GM18507 (cell line): Measurements from ENCODE around the gene ZSWIM4.
"Not testable (repeated sequence)": the region's sequence is repeated elsewhere in the genome, so short reads cannot be mapped to it uniquely, and the experiment has no call there.

Experiments
- DNase-seq: peaks from one replicate; pipeline ENCODE4 v3.0.0; 2011; ENCODE audit warnings: low read depth; ENCODE audit not compliant: insufficient read length; ENCODE audit errors: extremely low spot score
- FAIRE-seq: peaks from 2 replicates; lab custom pipeline; 2011; peaks lifted over from hg19 to GRCh38; lab: Jason Lieb, UNC

ZSWIM4 gene

GRCh38 chr19:13774217-13775191 lies 20.7 kb upstream of the ZSWIM4 start, which contains the start of gene C19orf53:
TSS of gene C19orf53 (plus strand) at chr19:13774456. CDS start at chr19:13774478, 22 bp downstream.
- DNase-seq (peak; percentile 90), FAIRE-seq (peak; percentile 92)

DNA sequence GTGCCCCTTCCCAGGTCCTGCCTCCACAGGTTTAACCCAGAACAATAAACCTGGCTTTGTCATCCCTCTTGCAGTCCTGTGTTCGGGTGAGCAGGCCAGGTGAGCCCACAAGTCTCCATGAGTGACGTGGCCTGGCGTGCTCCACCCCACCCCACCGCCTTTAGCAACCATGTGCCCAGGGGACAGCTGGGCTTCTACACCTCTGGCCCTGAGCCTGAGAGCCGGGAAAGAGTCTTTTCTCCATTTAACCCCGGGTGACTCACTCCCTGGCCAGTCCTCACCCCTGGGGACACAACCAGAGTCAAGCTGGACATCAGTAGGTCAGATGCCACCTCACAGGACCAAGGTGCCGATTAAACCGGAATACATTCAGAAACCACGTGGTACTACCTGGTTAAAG lies 16.8 kb upstream of the ZSWIM4 start:
- DNase-seq (no peak), FAIRE-seq (no peak)

GRCh38 chr19:13778847-13779246 lies 16.4 kb upstream of the ZSWIM4 start:
- FAIRE-seq (no peak), DNase-seq (no peak)

DNA sequence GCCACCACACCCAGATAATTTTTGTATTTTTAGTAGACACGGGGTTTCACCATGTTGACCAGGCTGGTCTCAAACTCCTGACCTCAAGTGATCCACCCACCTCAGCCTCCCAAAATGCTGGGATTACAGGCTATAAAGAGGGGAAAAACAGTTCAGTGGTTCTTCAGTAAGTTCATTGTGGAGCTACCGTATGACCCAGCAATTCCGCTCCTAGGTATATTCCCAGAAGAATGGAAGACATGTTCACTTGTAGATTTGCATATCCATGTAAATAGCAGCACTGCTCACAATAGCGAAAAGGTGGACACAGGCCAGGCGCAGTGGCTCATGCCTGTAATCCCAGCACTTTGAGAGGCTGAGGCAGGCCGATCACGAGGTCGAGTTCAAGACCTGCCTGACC lies 15.4 kb upstream of the ZSWIM4 start:
- not testable (repeated sequence) for FAIRE-seq, DNase-seq

DNA sequence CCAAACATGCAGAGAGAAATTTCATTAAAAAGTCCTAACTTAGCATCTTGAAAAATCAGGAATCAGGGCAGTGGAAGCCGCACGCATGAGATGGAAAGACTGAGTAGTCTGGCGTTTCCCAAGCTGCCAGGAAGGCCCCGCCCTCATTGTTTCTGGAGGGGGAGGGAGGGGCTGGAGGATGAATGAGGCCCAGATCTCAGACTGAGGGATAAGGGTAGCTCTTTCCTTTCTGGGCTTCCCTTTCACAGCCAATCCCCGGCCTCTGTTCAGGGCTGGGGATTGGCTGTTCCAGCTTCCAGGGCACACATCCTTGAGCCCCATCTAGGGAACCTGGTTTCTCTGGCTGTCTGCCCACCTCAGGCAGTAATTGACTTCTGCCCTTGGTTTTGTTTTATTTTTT lies 13.7 kb upstream of the ZSWIM4 start:
- DNase-seq (no peak), FAIRE-seq (no peak)

DNA sequence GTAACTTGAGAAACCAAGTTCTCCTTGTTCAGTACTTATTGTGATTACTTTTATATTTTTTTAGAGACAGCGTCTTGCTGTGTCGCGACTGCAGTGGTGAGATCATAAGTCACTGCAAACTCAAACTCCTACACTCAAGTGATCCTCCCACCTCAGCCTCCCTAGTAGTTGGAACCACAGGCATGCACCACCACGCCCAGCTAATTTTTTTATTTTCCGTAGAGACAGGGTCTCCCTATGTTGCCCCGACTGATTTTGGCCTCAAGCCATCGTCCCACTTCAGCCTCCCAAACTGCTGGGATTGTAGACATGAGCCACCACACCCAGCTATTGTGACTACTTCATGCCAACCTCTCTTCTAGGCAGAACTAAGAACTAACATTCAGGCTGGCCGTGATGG lies 12.7 kb upstream of the ZSWIM4 start:
- no peak for DNase-seq
- FAIRE-seq = no peak

DNA sequence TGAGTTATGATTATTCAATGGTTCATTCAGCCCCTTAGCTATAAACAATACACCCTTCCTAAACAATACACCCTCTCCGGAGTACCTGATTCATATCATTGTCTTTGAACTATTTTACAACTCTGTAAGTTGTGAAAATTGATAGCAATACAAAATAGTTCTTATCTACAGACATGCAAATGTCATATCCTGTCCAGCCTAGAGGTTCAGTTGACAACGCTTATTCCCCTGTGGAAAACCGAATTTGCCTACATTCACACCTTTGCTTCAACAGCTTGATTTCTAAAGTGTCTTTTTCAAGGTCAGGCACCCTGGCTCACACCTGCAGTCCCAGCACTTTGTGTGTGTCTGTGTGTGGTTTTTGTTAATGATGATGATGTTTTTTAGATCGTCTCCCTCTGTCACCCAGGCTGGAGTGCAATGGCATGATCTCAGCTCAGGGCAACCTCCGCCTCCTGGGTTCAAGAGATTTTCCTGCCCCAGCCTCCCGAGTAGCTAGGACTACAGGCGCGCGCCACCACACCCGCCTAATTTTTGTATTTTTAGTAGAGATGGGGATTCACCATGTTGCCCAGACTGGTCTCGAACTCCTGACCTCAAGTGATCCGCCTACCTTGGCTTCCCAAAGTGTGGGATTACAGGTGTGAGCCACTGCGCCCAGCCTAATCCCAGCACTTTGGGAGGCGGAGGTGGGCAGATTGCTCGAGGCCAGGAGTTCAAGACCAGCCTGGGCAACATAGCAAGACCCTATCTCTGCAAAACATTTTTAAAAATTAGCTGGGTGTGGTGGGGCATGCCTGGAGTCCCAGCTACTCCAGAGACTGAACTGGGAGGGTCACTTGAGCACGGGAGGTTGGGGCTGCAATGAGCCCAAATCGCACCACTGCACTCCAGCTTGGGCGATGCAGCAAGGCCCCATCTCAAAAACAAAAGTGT lies 11.4 kb upstream of the ZSWIM4 start:
- DNase-seq = no peak
- peak; percentile 66 for FAIRE-seq

DNA sequence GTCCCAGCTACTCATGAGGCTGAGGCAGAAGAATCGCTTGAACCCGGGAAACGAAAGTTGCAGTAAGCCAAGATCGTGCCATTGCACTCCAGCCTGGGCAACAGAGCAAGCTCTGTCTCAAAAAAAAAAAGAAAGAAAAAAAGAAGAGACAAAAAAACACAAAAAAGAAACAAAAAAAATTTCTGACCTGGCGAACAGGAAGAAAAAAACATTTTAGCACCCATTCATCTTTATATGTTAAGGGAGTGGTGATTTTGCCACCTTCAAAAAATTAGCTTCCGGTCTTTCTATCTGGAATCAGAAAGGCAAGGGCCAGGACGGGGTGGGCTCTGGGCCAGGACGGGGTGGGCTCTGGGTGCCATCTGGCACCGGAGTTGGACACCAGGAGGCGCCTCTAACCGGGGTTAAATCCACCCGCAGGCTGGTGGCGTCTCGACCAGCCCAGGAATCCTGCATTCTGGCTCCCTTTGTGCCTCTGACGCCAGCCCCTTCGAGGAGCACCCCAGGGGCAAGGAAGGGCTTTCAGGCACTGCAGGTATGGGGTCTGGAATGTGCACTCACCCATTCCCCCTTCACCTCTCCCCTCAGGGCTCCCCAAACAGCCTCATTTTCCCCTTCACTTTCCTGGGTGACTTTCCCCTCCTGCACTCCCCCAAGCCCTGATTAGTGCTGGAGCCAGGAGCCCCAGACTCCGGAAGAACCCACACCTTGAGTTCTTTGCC lies 10.4 kb upstream of the ZSWIM4 start:
- no peak for DNase-seq
- no peak for FAIRE-seq

- FAIRE-seq = peak; percentile 45
- DNase-seq = no peak
Measured at GRCh38 chr19:13788991-13789390, 6.3 kb upstream of the ZSWIM4 start.

GRCh38 chr19:13790354-13790753 lies 4.9 kb upstream of the ZSWIM4 start:
- FAIRE-seq (peak; percentile 63), DNase-seq (no peak)

- FAIRE-seq, DNase-seq: not testable (repeated sequence)
Measured at GRCh38 chr19:13793317-13793716, 1.9 kb upstream of the ZSWIM4 start.

DNA sequence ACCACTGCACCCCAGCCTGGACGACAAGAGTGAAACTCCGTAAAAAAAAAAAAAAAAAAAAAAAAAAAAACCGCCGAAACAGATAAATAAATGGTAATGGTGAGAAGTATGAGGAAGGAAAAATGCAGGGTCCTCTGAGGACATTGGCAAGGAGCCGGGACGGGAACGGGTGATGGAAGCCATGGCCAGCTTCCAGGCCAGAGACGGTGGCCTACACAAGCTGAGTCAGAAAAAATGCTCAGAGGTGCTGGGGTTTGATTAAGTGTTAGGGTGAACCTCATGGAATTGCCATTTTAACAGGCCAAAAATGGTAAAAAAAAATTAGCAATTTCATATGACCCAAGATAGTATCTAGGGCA lies 866 bp upstream of the ZSWIM4 start:
- no peak for FAIRE-seq
- DNase-seq = no peak

- no peak for DNase-seq
- FAIRE-seq = no peak
Measured at GRCh38 chr19:13795595-13796300, 505 bp downstream of the ZSWIM4 start.

GRCh38 chr19:13796301-13797057 lies 1.2 kb downstream of the ZSWIM4 start:
- FAIRE-seq = peak; percentile 45

DNA sequence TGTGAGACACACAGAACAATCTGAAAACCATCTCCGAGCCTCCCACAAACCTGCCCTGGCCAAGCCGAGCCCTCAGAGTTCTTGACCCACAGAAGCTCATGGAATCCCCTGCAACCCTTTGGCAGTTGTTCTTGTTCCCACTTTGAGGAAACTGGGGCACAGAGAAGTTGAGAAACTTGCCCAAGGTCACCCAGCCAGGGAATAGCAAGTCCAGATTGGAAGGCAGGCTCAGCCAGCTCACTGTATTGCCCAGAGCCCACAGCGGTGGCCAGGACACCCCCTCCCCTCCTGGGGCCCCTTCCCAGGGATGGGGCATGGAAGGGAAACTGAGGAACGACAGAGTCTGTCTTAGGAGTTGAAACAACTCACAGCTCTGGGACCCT lies 1.8 kb downstream of the ZSWIM4 start:
- no peak for DNase-seq
- no peak for FAIRE-seq

More at GRCh38 chr19:13796301-13797057, 1.2 kb downstream of the ZSWIM4 start:
- DNase-seq = no peak

- DNase-seq (no peak), FAIRE-seq (no peak)
Measured at GRCh38 chr19:13797870-13798269, 2.6 kb downstream of the ZSWIM4 start.

DNA sequence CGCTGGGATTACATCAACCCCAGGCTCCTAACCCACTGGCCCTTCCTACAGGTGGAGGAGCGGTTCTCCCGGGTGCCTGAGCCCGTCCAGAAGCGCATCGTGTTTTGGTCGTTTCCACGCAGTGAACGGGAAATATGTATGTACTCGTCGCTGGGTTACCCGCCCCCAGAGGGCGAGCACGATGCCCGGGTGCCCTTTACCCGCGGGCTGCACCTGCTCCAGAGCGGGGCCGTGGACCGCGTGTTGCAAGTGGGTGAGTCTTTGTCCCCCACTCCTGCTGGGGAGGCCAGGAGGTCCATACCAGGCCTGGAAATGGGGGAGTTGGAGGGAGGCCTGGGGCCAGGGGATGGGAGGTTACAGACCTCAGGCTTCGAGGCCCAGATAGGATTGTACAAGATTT lies 4.4 kb downstream of the ZSWIM4 start:
- FAIRE-seq (no peak), DNase-seq (no peak)

GRCh38 chr19:13803038-13803437 lies 7.8 kb downstream of the ZSWIM4 start:
- DNase-seq = no peak
- no peak for FAIRE-seq
